HG02798 (cell line): ENCODE measurements around the gene SPHK2.
"Not testable (repeated sequence)": the region's sequence is repeated elsewhere in the genome, so short reads cannot be mapped to it uniquely, and the experiment has no call there.

Experiments used
- ATAC-seq: cut with Tn5 transposase; IDR thresholded peaks from one replicate; pipeline ENCODE4 v1.9.1; 2021; ENCODE audit warnings: mild to moderate bottlenecking; ENCODE audit not compliant: unreplicated experiment, poor library complexity

Gene SPHK2

DNA sequence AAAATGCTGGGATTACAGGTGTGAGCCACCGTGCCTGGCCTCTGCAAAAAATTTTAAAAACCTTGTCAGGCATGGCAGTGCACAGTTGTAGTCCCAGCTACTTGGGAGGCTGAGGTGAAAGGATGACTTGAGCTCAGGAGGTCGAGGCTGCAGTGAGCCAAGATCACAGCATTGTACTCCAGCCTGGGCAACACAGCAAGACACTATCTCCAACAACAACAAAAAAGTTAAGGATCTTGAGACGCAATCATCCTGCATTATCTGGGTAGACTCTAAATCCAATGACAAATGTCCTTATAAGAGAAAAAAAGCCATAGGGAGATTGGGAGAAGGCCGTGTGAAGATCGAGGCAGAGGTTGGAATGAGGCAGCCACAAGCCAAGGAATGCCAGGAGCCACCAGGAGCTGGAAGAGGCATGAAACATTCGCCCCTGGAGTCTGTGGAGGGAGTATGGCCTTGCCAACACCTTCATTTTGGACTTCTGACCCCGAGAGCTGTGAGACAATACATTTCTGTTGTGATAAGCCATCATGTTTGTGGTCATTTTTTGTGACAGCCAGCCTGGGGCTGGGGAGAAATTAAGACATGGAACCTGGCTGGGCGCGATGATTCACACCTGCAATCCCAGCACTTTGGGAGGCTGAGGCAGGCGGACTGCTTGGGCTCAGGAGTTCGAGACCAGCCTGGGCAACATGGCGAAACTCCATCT, 31.8 kb downstream of the SPHK2 start:
- no peak for ATAC-seq

DNA sequence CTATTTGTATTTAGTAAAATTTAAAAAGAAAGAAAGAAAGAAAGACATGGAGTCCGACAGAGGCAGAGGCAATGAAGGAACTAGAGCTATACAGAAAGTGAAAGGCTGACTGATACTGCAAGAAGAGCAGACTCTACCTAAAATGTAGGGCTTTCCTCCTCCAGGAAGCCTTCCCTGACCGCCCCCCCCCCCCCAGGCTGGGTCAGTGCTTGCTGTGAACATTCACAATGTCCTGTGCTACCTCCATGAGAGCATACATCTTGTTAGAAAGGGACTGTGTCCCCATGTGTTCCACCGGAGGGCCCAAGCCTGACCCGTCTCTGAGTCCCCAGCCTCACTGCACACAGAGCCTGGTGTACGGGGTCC, 32.4 kb downstream of the SPHK2 start:
- ATAC-seq, result no peak

DNA sequence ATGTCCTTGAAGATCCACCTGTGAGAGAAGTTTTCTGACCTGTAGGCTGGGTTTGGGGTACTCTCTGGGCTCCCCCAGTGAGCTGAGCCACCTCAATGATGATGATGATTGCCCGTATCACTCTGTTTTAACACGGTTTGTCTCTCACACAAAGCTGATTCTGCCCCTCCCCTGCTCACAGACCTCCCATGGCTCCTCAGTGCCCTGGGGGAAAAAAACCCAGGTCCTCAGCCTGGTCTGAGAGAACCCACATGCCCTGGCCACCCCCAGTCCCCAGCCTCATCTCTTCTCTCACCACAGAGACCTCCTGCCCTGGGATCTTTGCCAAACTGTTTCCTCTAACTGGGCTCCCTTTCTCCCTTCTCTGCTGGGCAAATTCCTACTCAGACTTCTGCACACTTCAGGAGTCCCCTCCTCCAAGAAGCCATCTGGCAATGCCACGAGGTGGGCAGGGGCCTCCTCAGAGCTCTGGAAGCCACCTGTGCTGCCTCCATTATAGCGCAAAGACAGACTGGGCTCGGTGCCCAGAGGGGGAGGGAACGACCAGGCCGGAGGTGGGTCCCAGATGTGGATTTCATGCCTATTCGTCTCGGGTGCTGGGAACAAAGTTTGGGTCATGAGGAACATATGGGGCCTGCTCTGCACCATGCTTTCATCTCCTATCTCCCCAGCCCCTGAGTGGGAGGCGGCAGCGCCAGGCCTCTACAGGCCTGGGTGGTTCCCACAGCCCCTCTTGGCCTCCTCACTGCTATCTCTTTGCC, 35.2 kb downstream of the SPHK2 start:
- no peak for ATAC-seq

DNA sequence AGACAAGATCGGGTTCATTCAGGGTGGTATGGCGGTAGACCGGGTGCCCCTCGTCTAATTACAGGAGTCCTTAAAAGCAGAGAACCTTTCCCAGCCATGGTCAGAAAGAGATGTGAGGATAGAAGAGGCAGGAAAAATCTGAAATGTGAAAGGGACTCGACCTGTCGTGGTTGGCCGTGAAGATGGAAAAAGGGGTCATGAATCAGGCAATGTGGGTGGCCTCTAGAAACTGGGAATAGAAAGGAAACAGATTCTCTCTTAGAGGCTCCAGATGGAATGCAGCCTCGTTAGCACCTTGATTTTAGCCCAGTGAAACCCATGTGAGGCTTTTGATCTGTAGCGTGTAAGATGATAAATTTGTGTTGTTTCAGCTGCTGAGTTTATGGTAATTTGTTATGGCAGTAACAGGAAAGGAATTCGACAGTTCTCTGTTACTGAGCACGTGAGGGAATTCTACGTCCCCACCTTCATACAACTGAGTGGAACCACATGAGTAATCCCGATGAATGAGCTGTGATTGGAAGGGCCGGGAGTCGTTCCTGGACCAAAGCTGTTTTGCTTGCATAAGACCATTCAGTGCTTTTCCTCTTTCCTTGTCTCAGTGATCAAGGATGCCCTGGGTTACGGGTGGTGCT, 37.7 kb downstream of the SPHK2 start:
- ATAC-seq, result no peak

- ATAC-seq, result not testable (repeated sequence)
Measured at GRCh38 chr19:48657828-48658227, 38.5 kb downstream of the SPHK2 start.

DNA sequence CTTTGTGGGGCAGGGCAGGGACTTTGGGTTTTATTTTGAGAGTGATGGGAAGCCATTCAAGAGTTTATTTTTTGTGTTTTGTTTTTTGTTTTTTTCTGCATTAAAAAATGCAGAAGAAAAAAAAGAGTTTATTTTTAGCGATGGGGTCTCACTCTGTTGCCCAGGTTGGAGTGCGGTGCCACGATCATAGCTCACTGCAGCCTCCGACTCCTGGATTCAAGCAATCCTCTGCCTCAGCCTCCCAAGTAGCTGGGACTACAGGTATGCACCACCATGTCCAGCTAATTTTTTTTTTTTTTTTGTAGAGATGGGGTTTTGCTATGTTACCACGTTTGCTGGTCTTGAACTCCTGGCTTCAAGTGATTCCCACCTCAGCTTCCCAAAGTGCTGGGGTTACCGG, 39.2 kb downstream of the SPHK2 start:
- no peak for ATAC-seq

- no peak for ATAC-seq
Measured at GRCh38 chr19:48659768-48660167, 40.5 kb downstream of the SPHK2 start.

GRCh38 chr19:48660852-48661710, 41.8 kb downstream of the SPHK2 start:
- peak; percentile 87 for ATAC-seq

- ATAC-seq, result no peak
Measured at GRCh38 chr19:48661711-48662090, 42.4 kb downstream of the SPHK2 start.

GRCh38 chr19:48663667-48664066, 44.4 kb downstream of the SPHK2 start:
- no peak for ATAC-seq

- no peak for ATAC-seq
Measured at GRCh38 chr19:48664476-48664875, 45.2 kb downstream of the SPHK2 start.

DNA sequence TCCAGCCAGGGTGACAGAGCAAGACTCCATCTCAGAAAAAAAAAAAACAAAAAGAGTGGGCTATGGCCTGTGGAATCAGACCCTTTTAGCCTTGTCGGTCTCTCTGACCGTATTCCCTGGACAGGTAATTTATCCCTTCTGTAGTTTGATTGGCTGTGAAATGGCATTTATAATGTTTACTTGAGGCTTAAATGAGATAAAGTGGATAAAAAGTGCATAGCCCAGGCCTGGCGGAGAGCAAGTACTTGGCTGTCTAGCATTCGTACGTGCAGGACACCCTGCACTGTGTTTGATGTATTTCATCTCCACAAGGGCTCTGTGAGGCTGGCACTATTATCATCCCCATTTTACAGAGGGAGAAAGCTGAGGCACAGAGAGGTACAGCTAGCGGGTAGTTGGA, 46.5 kb downstream of the SPHK2 start:
- ATAC-seq, result no peak

GRCh38 chr19:48668332-48668731, 49.0 kb downstream of the SPHK2 start:
- no peak for ATAC-seq

GRCh38 chr19:48668761-48669160, 49.5 kb downstream of the SPHK2 start:
- no peak for ATAC-seq

DNA sequence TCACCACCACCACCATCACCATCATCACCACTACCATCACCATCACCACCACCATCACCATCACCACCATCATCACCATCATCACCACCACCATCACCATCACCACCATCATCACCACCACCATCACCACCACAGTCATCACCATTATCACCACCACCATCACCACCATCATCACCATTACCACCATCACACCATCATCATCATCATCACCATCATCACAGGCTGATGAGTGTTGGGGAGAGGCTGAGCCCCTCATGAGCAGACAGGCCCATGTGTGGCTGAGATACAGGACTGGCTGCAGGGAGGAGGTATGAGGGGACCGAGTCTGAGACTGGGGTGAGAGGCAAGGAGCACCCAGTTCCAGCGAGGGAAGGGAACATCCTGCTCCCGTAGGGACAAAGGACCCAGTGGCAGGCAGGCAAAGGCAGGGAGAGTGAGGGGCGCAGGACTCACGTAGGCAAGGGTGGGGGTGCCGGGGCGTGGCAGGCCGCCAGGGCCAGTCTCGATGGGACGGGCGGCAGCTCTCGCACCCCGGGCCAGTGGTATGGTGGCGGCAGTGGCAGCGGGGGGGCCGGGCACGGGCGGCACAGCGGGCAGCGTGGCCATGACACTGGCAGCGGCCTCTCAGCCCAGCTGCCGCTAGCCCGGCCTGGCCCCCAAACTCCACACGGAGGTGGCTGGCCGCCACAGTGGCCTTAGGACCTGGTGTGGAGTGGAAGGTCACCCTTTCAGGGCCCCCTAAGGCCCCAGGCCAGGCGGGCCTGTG, 50.8 kb downstream of the SPHK2 start:
- ATAC-seq, result no peak

DNA sequence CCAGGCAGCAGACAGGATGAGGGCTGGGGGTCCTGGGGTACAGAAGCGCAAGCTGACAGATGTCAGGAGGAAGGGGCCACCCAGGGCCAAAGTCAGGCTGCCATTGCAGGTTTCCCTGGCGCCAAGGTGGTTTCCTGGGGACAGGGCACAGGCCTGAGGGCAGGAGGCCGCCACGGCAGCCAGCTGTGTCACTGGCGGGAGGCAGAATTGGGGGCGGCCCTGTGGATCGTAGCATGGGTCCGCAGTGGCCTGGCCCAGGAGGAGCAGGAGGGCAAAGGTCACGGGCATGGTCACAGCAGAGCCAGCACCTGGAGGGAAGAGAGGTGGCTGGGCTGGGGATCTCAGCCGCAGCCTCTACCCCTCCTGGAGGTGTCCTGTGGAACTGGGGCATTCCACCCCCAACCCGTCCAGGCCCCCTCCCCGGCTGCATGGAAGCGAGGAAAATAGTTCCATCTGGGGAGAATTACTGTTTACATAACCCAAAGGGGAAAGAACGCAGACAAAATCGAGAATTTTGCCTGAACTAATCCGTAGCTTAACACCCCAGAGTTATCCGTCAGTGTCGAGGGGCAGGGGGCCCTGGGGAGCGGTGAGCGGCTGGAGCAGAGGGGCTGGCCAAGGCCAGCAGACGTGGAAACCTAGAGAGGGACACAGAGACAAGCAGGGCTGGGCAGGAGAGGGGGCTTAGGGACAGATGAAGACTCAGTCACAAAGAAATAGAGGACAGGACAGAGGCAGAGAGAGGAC, 51.6 kb downstream of the SPHK2 start:
- no peak for ATAC-seq

DNA sequence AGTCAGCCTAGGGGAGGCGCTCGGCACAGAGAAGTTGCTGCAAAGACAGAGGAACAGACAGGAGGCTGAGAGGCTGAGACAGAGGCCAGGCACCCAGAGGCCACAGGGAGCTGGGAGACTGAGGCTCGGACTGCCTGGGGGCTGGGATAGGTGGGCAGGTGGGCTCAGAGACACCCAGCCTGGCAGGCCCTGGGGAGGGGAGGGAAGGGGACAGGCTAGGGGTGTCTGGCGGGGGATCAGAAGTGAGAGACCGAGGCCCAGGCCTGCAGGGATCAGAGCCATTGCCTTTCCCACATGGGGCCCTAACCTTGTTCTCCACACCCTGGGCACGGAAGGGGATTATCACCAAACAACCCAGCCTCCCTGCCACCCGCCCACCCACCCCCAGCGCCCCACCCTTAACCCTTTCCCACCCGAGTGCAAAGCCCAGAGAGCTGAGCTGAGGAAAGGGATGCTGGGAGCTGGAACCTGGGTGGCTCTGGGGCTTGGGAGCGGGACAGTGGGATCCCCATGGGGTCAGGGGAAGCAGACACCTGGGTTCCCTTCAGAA, 52.2 kb downstream of the SPHK2 start:
- ATAC-seq, result no peak

- no peak for ATAC-seq
Measured at GRCh38 chr19:48672994-48673393, 53.7 kb downstream of the SPHK2 start, which contains the start of gene NTN5. NTN5 (minus strand) TSS chr19:48673017; CDS start chr19:48670986, 2,031 bp downstream.
